ENCODE data around the gene PADI3.

GRCh38 chr1:17207966-17208418 is 40.9 kb upstream of the PADI3 start:
- TF ChIP-seq, protein P1, sequence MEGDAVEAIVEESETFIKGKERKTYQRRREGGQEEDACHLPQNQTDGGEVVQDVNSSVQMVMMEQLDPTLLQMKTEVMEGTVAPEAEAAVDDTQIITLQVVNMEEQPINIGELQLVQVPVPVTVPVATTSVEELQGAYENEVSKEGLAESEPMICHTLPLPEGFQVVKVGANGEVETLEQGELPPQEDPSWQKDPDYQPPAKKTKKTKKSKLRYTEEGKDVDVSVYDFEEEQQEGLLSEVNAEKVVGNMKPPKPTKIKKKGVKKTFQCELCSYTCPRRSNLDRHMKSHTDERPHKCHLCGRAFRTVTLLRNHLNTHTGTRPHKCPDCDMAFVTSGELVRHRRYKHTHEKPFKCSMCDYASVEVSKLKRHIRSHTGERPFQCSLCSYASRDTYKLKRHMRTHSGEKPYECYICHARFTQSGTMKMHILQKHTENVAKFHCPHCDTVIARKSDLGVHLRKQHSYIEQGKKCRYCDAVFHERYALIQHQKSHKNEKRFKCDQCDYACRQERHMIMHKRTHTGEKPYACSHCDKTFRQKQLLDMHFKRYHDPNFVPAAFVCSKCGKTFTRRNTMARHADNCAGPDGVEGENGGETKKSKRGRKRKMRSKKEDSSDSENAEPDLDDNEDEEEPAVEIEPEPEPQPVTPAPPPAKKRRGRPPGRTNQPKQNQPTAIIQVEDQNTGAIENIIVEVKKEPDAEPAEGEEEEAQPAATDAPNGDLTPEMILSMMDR (IDR thresholded peaks at IDR 0.05) = no peak
- no peak for TF ChIP-seq FOXK1 (CRISPR knock-in tag; IDR thresholded peaks at IDR 0.05)
- TF ChIP-seq PREB (CRISPR knock-in tag; IDR thresholded peaks at IDR 0.05; ENCODE audit: borderline replicate concordance) = no peak
- TF ChIP-seq JUN (CRISPR knock-in tag; IDR thresholded peaks at IDR 0.05) = no peak
- no peak for TF ChIP-seq ZNF671 (CRISPR knock-in tag; IDR thresholded peaks at IDR 0.05)
- TF ChIP-seq ELF4 (CRISPR knock-in tag; IDR thresholded peaks at IDR 0.05; ENCODE audit: low read depth) = no peak

Measured in WTC11 (cell line).